HG03060 (cell line): ENCODE measurements around the gene ZFAND3.
A peak's percentile ranks its signal among the peaks of the same experiment; 100 is the strongest.

Source experiments
- ATAC-seq: cut with Tn5 transposase; IDR thresholded peaks from one replicate; pipeline ENCODE4 v1.9.1; 2021; ENCODE audit warnings: low read depth, moderate number of reproducible peaks; ENCODE audit not compliant: unreplicated experiment

The ZFAND3 gene

GRCh38 chr6:37794825-37795224 lies 24.7 kb upstream of the ZFAND3 start:
- no peak for ATAC-seq

GRCh38 chr6:37798436-37799262 lies 20.9 kb upstream of the ZFAND3 start:
- no peak for ATAC-seq

DNA sequence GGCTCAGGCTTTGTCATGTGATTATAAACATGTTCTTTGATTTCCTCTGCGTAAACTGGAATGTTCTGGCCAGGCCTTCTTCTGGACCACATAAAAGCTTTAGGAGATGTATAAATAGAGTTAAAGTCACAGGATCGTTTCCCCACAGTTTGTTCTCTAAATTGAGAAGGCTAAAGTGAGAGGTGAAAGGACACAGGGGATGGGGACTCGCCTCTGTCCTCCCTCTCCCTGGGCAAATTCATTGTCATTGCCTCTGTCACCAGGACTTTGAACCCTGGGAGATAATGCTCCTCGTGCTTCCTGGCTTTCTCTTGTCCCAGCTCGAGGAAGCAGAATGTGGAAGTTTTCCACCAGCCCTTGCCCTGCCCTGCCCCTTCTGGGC lies 20.3 kb upstream of the ZFAND3 start:
- no peak for ATAC-seq

GRCh38 chr6:37800703-37801604 lies 18.6 kb upstream of the ZFAND3 start:
- no peak for ATAC-seq

GRCh38 chr6:37801605-37801940 lies 18.0 kb upstream of the ZFAND3 start:
- no peak for ATAC-seq

DNA sequence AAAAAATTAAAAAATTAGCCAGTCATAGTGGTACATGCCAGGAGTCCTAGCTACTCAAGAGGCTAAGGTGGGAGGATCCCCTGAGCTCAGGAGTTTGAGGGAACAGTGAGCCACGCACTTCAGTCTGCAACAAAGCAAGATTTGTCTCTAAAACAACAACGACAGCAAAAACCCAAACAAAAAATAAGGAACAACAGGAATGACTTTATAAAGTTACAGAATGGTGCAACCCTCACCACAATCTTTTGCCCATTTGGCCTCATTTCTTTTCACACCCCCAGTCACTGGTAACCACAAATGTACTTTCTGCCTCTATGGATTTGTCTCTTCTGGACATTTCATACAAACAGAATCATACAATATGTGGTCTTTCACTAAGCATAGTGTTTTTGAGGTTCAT lies 16.7 kb upstream of the ZFAND3 start:
- no peak for ATAC-seq

GRCh38 chr6:37804586-37804985 lies 14.9 kb upstream of the ZFAND3 start:
- no peak for ATAC-seq

GRCh38 chr6:37806213-37806612 lies 13.3 kb upstream of the ZFAND3 start:
- no peak for ATAC-seq

- no peak for ATAC-seq
Observed at GRCh38 chr6:37807656-37808055, 11.9 kb upstream of the ZFAND3 start.

GRCh38 chr6:37809197-37809543 lies 10.4 kb upstream of the ZFAND3 start:
- ATAC-seq: no peak

GRCh38 chr6:37812841-37813240 lies 6.7 kb upstream of the ZFAND3 start:
- no peak for ATAC-seq

DNA sequence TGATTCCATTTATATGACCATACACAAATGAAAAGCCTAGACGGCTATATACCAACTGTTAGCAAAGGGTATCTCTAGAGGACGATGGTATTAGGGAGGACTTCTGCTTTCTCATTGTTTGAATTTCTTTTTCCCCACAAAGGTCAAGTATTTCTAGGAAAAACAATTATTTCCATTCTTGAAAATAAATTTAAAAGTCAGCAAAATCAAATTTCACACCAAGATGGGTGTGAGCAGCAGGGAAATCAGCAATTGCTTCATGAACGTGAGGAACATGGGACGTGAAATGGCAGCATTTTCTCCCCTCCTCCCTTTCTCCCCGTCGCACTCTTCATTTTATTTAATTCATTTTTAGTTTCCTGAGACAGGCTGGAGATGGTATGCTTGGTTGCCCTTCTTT lies 5.2 kb upstream of the ZFAND3 start:
- ATAC-seq: no peak

GRCh38 chr6:37816599-37817375 lies 2.7 kb upstream of the ZFAND3 start:
- ATAC-seq: no peak

DNA sequence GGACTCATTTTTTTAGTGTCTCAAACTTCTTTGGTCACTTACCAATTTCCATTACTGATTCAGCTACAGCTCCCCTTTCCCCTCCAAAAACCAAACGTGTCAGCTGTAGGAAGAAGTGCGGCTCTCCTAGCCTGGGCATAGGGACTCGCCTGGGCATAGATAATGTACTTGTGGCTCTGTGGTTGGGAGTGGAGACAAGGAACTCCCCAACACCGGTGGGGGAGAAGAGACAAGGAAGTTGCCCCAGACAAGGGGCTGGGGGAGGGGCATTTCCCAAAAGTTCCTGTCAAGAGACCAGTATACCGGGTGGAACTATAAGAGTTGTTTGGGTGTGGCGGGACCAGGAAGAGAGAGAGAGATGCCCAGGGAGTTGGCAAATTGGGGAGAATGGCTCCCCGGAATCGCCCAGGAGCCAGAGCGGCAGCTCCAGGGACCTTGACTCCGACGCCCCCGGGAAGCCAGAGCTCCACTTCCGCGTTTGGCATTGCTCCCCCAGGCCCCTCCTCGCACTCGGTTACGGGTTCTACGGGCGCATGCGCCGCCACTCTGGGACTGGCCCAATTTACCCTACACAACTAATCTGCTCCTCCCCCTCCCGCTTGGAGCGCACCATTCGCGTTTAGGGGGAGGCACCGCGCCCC lies 871 bp upstream of the ZFAND3 start:
- ATAC-seq: peak; percentile 66

GRCh38 chr6:37819802-37820717 lies 533 bp downstream of the ZFAND3 start:
- no peak for ATAC-seq

- ATAC-seq: no peak
Observed at GRCh38 chr6:37820718-37821079, 1.2 kb downstream of the ZFAND3 start.

DNA sequence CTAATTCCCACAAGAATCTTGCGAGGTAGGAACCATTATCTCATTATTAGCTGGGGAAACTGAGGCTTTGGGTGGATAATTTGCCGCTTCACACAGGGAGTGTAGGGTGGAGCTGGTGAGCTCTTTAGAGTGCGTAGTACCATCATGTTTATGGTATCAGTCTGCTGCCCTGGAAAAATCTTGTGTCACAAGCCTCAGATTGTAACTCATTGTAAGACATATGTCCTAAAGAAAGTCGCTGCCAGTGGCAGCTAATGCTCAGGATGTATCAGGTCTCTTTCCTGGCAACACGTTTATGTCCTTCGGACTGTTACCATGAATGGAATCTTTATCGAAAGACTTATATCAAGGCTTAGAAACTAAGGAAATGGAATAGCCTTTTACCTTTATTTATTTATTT lies 1.9 kb downstream of the ZFAND3 start:
- ATAC-seq: no peak

DNA sequence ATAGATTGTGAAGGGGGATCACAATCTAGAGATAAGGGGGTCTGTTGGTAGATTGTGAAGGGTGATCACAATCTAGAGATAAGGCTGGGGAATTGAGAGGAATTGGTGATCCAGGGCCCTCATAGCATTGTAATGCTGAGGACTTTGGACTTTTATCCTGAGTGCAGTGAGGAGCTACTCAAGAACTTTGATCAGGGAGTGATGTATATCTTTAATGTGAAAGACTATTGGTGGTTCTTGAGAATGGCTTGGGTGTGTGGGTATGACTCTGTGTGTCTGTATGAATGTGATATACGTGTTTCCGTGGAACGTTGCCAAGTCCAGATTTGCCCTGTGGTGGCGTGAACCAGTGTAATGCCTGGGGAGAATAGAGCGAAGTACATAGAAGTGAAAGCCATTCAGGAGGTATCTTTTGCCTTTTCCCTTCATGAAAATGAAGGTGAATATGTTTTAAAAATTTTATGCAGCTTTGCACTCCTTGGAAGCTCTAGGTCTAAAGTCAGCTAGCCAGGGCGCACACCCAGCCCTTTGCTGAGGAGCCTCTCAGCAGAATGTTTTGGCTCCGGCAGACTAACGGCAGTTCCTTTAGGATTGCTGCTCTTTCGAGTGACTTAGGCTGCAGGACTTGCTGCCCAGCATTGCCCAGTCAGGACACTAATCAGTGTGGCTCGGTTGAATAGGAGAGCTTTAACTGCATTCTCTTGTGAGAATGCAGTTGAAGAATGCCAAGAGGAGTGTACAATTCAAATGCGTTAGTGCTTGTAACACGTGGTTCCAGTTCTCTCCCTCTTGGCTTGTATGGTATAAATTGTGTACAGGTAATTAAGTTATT lies 3.5 kb downstream of the ZFAND3 start:
- no peak for ATAC-seq

DNA sequence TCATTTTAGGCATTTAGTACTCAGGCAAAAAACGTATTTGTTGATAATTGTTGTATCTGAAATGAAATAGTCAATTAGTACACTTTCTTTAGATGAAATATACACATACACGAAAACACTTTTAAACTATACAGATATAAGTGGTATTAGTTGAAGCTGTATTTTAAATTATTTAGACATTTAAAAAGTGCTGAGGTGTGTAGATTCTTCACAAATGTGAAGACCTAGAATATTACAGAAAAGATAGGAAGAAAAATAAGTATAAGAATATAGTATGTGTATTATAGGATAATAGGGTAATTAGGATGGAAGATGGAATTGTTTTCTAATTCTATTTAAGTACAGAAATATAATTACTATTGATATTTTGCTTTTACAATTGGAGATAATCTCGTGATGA lies 4.6 kb downstream of the ZFAND3 start:
- ATAC-seq: no peak
